GM18499 (cell line): ENCODE data around the gene SLC25A24.
A peak's percentile ranks its signal among the peaks of the same experiment; 100 is the strongest.
"Not testable (repeated sequence)": the region's sequence is repeated elsewhere in the genome, so short reads cannot be mapped to it uniquely, and the experiment has no call there.

Source experiments
- ATAC-seq: cut with Tn5 transposase; IDR thresholded peaks from one replicate; pipeline ENCODE4 v1.9.1; 2021; ENCODE audit warnings: moderate number of reproducible peaks; ENCODE audit not compliant: insufficient read depth, unreplicated experiment

SLC25A24 gene

DNA sequence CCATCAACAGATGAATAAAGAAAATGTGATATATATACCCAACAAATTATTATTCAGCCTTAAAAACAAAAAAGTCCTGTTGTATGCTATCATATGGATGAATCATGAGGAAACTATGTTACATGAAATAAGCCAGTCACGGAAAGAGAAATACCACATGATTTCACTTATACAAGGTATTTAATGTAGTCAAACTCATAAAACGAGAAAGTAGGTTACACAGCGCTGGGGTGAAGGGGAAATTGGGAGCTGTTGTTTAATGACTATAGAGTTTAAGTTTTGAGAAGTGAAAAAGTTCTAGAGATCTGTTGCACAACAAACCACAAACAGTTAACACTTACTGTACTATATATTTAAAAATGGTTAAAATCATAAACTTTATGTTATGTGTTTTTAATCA, 58.5 kb downstream of the SLC25A24 start:
- no peak for ATAC-seq

DNA sequence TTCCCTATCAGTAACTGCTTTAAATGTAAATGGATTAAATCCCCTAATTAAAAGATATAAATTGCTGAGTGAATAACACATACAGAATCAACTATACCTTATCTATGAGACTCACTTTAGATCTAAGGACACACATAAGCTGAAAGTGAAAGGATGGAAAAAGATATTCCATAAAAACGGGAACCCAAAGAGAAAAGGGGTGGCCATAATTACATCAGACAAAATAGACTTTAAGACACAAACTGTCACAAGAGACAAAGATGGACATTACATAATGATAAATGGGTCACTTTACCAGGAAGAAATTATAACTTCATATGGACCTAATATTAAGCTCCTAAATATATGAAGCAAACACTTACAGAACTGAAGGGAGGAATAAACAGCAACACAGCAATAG, 59.2 kb downstream of the SLC25A24 start:
- no peak for ATAC-seq

GRCh38 chr1:108140177-108140576, 60.0 kb downstream of the SLC25A24 start:
- no peak for ATAC-seq

DNA sequence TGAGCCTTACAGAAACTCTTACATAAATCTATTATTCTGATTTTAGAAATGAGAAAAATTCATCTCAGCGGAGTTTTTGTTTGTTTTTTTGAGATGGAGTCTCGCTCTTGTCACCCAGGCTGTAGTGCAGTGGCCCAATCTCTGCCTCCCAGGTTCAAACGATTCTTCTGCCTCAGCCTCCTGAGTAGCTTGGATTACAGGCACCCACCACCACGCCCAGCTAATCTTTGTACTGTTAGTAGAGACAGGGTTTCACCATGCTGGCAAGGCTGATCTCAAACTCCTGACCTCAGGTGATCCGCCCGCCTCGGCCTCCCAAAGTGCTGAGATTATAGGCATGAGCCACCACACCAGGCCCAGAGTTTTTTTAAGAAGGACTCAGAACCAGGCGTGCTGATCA, 60.6 kb downstream of the SLC25A24 start:
- ATAC-seq, result not testable (repeated sequence)

DNA sequence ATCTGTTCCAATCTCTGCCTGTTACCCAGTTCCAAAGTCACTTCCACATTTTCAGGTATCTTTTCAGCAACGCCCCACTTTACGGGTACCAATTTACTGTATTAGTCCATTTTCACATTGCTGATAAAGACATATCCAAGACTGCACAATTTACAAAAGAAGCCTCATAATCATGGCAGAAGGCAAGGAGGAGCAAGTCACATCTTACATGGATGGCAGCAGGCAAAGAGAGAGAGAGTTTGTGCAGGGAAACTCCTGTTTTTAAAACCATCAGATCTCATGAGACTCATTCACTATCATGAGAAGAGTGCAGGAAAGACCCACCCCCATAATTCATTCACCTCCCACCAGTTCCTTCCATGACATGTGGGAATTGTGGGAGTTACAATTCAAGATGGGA, 67.0 kb downstream of the SLC25A24 start:
- not testable (repeated sequence) for ATAC-seq

DNA sequence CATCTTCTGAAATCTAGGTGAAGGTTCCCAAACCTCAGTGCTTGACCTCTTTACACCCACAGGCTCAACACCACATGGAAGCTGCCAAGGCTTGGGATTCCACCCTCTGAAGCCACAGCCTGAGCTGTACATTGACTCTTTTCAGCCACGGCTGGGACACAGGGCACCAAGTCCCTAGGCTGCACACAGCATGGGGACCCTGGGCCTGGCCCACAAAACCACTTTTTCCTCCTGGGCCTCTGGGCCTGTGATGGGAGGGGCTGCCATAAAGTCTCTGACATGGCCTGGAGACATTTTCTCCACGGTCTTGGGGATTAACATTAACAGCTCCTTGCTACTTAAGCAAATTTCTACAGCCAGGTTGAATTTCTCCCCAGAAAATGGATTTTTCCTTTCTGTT, 67.8 kb downstream of the SLC25A24 start:
- not testable (repeated sequence) for ATAC-seq

- ATAC-seq, result not testable (repeated sequence)
Observed at GRCh38 chr1:108131281-108131680, 68.9 kb downstream of the SLC25A24 start.

- no peak for ATAC-seq
Observed at GRCh38 chr1:108130794-108131193, 69.3 kb downstream of the SLC25A24 start.

GRCh38 chr1:108129999-108130398, 70.1 kb downstream of the SLC25A24 start:
- no peak for ATAC-seq

GRCh38 chr1:108125312-108126138, 74.6 kb downstream of the SLC25A24 start:
- peak; percentile 79 for ATAC-seq

DNA sequence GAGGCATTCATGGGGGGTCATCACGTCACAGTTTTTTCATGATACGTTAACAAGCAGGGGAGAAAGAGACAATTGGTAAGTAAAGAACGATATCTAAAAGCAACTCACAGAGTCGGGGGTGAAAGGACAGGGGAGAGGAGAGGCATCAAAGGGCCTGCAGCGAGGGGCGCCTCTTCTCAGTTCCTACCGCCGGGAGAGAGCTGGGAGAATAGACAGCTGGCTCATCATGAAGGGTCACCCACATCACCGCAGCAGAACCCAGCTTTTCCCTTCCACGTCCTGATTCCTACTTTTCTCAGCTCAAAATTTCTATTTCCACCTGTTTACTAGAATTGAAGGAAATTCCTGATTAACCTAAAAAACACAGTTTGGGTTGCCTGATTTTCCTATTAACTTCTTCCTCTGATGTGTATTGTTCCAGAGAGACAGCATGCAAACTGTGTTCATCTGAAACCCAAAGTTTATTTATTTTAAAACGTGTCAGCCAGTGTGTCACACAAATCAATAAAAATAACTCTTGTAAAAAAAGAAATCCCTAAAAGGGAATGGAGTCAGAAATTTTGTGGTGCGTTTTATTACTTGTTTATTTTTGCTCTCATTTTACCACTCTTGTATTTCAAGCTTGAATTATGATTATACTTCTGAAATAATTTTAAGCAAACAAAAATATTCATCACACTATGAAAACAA, 75.4 kb downstream of the SLC25A24 start:
- no peak for ATAC-seq

GRCh38 chr1:108124023-108124422, 76.1 kb downstream of the SLC25A24 start:
- no peak for ATAC-seq

DNA sequence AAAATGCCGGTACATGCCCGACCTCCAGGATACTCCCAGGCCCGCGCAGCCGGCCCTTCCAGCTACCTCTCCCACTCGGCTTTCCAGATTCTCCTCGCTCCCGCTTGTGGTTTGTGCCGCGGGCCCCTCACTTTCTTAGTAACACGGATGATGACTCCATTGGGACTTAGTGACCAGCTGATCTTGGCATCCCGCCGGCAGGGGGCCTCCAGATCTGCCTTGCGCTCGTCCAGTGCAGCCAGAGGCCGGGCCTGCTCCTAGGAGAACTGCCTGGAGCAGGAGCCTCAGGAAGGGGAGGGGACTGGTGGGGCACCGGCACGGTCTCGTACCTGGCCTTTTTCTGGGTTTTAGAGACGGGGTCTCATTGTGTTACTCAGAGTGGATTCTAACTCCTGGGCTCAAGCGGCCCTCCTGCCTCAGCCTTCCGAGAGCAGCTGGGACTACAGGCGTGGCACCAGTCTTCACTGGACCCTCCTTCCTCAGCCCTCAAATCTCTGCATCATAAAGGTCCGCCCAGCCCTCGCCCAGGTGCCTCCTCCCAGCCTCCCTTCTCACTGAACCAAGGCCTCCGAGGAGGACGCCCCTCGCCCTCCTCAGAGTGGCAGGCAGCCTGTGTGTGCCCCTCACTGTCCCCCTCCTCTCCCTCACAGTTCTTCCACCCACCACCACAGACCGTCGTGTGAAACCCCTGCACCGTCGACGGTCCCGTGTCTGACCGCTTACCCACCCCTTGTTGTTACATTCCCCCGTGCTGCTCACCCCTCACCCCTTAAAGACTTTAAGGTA, 78.6 kb downstream of the SLC25A24 start:
- ATAC-seq, result no peak

- no peak for ATAC-seq
Observed at GRCh38 chr1:108120163-108120562, 80.0 kb downstream of the SLC25A24 start.

DNA sequence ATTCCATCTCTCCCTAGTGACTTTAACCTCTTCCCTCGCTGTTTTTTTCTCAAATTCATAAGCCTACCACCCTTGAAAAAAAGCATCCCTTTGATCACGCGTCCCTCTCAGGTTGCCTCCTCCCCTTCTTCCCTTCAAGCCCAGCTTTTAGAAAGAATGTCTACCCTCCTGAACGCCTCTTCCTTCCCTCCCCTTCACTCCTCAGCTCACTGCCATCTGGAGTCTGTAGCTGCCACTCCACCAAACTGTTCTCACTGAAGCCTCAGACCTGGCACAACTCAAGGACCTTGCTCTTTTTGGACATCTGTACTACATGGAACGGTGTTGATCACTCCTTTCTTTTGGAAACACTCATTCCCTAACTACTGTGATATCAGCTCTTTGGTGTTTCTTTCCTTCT, 80.6 kb downstream of the SLC25A24 start:
- no peak for ATAC-seq

GRCh38 chr1:108117945-108118902, 81.9 kb downstream of the SLC25A24 start:
- ATAC-seq, result no peak

GRCh38 chr1:108117237-108117636, 82.9 kb downstream of the SLC25A24 start:
- no peak for ATAC-seq

GRCh38 chr1:108114033-108114599, 86.0 kb downstream of the SLC25A24 start:
- no peak for ATAC-seq

GRCh38 chr1:108113496-108113895, 86.6 kb downstream of the SLC25A24 start:
- ATAC-seq, result no peak
